Stimulated activated CD8-positive, alpha-beta memory T cell treated with anti-CD3 and anti-CD28 coated beads, Interleukin-15, amount 100 ng/mL, for 48 hours (primary cell): ENCODE data around the gene SORCS3.

Experiments
- DNase-seq, 2 donors: peaks; one replicate each; pipeline ENCODE4 v3.0.0-alpha.2; 2020; ENCODE audit warnings: low read depth in 2 of 2

The SORCS3 gene

DNA sequence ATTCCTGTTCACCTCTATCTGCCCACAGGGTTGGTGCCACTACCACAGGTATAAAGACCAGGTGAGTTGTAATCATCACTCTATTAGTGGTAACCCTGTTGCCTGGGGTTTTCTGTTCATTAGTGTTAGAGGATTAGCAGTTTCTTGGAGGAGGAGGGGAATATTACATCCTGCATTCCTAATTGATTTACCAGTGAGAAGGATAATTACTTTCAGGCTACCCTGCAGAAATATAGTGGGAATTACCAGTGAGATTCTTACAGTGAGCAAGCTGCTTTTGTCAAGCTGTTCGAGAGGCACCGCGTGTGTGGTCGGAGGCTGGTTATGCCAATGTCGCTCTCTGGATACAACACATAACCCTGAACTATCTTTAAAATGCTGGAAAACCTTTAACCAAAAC, 280.7 kb downstream of the SORCS3 start:
- DNase-seq: no peak

DNA sequence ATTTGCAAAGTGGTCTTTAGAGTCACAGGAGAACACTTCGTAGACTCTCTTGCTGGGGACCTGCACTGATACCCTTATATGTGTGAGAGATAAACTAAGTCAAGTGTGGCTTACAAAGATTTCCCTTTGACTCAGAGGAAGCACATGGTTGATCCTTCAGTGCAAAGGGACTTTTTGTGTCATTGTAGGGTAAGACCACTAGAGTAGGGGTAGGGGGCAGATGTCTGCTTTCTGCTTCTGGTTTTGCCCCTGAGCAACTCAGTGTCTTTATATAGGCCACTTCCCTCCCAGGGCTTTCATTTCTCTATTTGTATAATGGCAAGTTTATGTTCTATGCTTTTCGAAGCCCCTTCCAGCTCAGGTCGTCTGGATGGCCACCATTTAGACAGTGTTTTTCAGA, 281.7 kb downstream of the SORCS3 start:
- no peak for DNase-seq

DNA sequence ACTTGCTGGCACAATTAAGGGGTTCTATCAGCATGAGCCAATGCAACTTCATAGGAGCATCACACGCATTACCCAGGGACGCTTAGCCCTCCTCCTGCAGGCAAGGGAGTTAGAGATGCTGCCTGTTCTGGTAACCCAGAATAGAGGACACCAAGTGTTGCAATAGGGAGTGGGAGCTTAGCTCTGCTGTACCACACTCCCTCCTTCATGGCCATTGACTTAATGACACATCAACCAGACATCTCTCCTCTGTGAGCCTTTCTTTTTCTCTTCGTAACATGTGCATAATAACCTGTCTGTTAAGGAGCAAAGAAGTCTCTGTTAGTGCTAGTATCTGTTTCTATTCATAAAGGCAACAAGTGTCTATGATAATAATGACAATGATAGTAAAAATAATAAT, 282.4 kb downstream of the SORCS3 start:
- DNase-seq: no peak

DNA sequence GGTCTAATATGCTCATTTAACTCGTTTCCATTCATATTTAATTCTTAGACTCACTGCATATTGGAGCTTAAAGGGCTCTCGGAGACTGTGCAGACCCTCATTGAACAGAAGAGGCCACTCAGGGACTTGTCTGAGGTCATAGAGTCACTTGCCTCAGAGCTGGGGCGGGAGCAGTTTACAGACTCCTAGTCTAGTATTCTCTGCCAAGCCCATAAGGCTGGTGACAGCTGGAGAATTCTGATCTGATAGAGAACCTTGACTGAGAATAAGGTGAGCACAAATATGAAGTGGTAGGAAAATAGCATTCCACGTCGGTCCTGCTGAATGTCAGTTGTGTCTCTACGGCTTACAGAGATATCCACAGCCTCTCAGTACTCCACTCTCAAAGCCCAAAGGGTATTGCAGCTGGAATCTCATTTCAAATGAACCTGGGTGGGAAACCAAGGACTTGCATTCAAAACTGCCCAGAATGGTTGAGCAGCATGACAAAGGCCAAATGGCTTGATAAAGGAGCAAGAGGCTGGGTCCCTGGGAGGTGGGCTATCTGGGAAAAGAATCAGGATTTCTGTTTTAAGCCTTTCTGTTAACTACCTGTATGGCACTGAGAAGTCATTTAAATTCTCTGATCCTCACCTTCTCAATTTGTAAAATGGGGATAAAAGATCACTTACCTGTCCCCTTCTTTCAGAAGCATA, 283.2 kb downstream of the SORCS3 start:
- no peak for DNase-seq

DNA sequence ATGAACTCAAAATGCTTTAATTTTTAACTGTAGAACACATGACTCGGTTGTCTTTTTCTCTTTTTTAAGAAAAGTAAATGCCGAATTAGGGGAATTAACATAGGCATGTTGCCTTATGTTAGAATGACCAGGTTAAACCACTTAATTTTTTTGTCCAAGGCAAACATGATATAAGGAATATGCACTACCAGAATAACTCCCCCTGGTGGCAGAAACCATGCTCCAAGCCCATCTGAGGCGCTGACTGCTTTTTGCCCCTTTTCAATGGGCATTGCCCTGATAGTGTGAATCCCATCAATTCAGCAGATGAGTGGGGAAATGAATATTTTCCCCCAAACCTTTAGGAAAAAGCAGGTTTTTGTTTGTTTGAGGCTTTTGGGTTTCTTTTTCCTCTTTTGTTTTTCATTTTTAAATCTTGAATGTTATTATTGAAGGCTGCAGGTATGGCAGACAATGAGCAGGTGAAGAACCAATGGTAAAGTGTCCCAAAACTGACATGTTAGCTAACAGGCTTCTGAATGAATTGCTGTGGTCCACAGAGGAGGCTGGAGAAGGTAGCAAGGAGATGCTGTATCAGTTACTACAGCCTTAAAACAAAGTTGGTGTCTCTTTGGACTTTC, 284.3 kb downstream of the SORCS3 start:
- peak in 1 of 2 donors; percentile 1 for DNase-seq

DNA sequence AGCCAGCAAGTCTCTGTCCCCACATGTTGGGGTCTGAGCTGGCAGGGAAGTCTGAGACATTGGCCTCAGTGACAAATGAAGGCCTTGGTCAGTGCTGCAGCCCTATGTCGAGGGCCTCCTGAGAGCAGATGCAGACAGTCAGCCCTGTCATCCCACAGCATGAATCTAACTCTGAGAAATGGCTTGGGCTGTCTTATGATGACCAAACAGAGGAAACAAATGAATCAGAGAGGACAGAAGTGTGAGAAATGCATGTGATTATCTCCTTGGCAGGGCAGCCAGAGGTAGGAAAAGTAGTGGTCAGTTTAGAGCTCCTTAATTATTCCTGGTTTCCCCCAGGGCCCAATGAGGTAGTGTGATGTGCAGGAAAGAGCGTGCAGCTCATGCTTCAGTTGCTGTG, 287.6 kb downstream of the SORCS3 start:
- no peak for DNase-seq

DNA sequence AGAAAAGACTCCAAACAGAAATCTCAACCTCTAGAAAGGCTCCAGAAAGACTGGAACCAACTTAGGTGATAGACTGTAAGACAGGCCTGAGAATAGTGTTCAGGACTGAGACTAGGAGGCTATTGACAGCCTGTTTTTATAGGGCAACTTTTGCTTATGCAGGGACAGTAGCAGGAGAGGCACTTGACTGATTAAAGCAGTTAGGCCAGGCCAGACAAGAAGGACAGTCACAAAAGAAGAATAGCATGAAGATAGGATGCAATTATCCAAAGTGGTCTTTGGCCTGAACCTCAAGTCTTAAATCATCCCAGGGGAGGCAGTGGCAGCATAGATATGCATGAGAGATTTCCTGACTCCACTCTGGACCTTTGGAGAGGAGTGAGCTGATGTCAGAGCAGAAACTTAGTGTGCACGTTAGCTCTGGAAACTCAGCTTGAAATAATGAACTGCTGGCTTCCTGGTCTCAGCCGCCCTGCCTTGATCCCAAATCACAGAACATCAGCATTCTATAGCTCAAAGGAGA, 290.6 kb downstream of the SORCS3 start:
- no peak for DNase-seq

DNA sequence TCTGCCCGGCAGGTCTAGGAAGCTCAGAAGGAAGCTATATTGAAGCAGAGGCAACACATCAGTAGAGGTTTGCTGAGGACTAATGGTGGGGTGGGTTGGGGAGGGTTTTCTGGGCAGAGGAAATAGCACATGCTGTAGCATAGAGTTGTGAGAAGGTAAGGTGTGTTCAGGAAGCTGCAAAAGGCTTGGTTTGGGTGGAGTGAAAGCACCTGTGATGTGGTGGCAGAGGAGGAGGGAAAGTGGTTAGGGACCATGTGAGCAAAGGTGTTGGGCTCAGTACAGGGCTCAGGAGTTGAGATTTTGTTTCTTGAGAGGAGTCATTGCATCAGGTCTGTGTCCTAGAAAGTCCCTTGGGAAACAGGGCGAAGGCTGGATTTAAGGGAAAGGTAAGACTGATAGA, 294.6 kb downstream of the SORCS3 start:
- no peak for DNase-seq

DNA sequence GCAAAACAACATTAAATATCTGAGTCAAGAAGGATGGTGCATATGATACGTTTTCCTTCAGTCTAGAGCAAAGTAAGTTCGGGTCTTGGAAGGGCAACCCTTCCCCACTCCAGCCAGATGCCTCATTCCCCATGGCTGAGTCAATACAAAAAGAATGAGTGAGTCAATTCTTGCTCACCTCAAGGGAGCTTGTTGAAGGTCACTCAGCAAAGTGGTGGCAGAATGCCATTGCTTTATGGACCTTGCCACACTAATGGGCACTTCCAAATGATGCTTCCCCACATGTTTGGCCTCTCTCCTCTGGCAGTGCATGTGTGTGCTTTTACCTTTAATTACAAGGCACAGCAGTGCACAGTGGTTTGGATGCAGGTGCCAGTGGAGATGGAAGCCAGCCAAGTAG, 296.5 kb downstream of the SORCS3 start:
- no peak for DNase-seq

DNA sequence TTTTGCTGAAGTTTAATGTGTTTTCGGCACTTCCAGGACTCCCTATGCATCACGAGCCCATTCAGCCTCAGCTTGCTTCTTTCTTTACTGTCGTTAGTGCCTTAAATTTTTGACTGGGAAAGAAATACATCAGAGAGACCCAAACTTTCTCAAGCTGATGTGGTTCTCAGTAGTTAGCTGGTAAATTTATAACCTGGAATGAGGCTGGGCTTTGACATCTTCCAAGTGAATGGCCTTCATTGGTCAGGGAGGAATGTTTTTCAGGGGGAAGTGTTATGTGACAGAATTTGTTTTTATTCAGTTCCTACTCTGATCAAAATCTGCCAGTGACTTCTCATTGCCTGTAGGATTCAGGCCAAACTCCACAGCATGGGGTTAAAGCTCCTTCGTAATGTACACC, 296.9 kb downstream of the SORCS3 start:
- no peak for DNase-seq

DNA sequence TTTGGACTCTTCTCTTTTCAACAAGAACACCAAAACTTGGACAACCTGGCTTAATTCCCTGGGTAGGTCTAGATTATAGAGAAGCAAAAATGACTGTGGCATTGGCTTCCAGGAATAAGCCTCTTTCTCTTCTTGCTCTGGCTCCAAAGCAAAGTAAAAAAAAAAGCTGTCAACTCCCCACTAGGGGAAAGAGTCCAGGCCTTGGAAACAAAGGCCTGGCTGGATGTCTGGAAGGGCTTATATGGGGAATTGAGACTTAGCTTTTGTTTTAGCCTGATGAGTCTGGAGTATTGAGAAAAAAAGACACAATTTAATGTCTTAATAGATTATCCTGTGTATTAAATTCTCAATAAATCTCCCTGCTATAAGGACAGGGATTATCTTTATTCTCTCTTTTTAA, 300.6 kb downstream of the SORCS3 start:
- DNase-seq: no peak

DNA sequence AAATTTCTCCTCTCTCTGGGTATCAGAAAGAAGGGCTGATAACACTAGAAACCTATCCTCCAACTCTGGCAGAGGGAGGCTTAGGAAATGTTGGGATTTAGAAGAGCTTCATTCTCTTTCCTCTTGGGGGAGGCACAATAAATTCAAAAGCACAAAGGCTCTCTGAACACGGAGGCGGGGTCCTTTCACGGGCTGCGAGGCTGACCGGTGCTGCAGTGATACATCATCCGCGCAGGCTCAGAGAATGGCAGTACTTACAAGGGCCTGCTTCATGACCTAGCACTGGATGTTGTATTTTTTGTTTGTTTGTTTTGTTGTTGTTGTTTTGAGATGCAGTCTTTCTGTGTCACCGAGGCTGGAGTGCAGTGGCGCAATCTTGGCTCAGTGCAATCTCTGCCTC, 306.2 kb downstream of the SORCS3 start:
- DNase-seq: no peak

DNA sequence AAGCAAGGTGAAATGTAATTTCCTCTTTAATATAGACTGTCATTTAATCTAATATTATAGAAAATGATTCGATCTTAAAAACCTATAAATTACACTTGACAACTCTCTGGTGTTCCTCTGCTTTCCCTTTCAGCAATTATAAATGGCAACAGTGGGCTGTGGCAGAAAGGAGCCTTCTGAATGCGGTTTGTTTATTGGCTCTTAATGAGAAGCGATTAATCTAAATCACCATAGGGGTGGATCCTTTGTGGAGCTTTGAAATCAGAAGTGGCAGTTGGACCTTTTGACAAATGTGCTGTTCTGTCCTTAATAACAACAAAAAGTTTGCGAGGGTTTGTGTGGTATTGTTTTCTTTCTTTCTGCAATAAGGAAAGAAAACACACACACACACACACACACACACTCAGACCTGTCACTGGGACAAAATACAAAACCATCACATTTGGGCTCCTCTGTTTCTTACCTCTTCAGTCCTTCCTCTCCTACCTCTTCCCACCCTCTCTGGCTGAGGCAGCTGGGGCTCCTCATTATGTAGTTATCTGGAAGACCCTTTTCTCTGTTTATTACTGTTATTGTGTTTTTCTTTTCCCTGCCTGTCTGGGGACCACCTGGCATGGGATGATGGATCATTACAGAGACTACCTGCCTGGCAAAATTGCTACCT, 316.2 kb downstream of the SORCS3 start:
- no peak for DNase-seq

DNA sequence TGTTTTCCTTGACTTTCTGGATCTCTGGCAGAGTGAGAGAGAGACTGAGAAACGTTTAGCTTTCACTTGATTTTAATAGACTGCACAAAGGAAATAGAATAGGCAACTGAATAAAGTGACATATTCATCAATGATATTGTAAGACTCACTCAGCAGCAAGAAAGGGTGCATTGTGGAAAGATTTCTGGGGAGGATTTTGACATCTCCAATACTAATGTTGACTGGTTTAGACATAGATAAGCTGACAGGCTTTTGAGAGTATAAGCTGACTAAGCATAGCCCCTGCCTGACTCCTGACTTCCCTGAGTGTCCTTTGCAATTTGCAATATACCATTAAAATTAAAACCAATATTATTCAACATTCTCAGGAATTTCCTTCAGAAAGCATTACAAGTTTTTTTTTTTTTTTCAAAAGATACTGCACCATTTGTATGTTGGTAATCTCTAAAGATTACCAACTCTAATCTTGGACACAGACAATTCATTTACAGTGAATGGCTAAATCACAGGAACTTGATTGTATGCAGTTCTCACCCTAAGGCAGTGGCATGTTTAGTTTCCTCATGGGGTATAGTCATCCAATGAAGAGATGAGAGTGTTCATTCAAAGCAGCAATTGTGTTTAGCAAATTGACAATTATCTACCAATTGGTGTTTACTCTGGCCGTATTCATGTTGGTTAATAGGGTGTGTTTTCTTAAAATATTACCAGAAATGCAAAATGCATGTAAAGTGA, 325.6 kb downstream of the SORCS3 start:
- no peak for DNase-seq

DNA sequence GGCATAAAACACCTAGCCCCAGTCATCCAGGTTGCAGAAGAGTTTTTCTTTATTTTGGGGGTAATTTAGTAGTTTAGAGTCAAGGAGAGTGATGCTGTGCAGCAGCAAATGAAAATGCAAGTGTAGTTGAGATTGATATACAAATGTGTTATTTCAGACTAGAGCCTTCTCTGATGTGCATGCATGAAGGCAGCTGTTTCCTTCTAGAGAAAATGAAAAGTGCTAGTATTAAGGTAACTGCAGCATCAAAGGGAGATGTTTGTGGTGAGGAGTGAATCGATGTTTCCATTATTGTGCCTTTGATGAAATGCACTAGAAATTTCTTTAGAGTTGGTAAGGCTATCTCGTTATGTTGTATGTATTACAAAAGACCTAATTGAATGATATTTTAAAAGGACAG, 339.3 kb downstream of the SORCS3 start:
- DNase-seq: no peak

DNA sequence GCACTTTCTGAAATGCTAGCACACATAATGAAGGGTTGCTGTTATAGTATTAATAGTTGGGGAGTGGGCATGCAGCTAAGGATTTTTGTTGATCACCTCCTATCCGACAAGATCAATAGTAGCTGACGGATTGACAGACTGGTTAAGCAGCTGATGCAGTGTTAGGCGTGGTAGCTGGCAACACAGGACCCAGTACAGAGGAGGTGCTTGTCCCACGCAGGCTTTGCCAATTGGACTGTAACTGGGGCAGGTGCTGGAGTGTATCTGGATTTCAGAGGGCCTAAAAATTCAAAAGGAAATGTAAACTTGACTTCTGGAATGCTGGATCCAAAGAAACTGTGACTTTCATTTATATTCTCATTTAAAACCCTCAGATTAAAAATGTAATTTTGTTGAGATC, 340.9 kb downstream of the SORCS3 start:
- DNase-seq: no peak

DNA sequence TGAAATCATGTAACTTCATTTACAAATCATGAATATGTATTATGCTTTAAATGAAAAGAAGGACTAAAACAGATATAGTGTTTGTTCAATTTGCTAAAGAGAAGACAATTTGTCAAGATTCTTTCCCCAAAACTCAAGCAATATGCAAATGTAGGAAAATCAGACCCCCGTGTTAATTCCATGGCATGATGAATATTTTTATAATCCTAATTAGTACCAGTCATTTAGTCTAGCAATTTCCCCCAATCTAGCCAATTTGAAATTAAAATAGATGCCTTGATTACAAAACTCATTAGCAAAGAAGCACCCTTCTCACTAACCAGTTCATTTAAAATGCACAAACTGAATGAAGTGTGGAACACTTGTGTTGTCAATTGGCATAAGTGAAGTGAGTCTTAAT, 347.6 kb downstream of the SORCS3 start:
- no peak for DNase-seq

DNA sequence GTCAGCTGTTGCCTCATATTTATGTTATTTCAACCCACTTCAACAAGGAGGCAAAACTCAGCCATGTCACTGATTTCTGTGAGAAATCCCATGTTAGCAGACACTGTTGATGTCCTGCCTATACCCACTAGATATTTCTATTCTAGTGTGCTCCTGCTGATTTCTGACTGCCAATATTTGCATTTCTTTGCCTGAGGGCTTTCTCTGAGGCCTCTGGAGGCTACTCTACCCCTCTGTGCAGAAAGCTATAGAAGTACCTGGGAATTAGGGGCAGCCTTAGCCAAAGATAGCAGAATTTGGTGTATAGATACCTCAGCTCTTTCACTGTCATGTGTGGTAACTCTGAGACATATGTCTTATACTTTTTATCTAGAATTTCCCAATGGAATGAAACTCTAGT, 348.8 kb downstream of the SORCS3 start:
- no peak for DNase-seq

DNA sequence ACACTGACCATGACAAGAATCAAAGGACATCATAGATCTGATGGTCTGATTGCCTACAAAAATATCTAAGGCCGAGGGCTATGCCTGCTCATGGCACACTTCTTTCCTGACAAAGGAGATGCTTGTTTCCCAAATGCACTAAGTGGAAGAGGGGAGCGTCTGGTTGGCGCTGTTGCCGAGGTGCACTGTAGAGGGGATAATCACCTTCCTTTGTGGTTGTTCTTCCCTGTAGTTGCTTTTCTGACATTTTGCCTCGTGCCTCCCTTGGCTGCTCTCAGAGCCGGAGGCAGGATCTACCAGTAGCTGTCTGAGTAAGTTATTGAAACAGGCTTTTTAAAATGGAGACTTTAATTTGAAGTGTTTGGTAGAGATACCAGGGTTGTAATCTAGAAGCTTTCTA, 352.0 kb downstream of the SORCS3 start:
- no peak for DNase-seq

DNA sequence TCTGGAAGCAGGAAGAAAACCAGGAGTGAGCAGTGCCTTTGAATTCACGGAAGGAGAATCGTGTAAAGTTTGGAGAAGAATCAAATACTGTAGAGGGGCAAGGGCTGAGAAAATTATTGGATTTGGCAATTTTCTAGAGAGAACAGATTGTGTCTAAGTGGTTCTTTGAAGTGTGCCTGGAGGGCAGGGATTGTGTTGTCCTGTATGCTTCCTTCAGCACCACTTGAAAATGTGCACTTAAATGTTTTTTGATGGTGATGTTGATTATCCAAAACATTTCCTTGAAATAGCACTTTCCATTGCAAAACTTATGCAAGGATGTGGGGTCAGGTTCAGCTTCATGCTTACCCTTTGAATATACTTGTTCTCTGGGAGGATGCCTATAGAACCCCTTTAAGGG, 360.2 kb downstream of the SORCS3 start:
- no peak for DNase-seq

DNA sequence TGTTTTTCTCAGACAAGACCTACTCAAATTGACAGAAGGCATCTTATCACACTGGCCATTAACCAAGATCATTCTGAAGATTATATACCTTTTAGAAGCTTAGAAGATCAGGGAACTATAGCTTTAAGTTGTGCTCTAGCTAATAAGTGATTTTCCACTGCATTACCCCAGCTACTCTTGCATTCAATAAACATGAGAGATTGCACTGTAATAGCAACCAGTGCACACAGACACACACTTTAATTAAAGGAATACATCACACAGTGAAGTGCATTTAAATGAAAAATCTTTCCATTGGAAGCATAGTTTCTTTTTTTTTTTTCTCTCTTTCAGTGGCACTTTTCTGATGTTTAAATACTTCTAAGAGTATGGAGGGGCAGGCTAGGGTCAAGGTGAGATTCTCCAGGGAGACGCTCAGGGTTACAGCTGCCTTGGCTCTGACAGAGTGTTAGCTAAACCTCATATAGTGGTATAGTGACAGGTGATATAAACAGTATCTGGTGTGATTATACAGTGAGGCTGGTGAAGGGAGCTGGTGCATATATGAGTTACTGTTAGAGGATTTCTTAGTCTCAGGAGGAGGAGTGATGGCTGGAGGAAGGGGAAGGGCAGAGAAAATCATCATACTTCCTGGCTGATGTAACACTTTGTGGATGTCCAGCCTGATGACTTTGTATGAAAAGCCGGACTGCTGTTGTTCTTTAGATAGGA, 369.5 kb downstream of the SORCS3 start:
- DNase-seq: no peak

DNA sequence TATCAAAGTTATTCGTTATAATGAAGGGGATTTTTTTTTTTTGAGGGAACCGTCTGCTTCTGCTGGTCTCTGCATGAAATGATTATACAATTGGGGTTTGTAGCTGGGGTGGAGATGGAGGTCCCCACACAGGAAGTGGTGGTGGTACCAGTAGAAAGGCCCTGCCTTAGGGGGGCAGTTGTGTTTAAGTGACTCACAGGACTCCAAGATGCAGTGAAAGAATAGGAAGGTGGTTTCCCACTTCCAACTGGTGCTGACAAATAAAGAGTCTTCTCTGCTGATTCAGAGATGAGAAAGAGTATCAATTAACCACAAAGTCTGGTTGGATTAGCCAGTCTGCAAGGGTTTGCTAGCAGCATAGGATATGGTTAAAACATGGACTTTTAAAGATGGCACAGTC, 376.0 kb downstream of the SORCS3 start:
- DNase-seq: peak; percentile 2 to 4
